HepG2 (cell line): ENCODE measurements around the gene POLL. TPM values are rescaled to one million over a fixed set of nuclear protein-coding genes. Genes with fewer than 3 reads are reported as not detected.

Source experiments
- ATAC-seq: fragments of 200-7000 bp; cut with Tn5 transposase; 3 replicates; pipeline ENCODE4 v1.9.1; 2020; ENCODE audit warnings: mild to moderate bottlenecking, moderate library complexity
- BruUV-seq: library from RNA; stranded (reverse); fragments of 400-500 nt; replicated peaks from 2 replicates; lab custom pipeline; 2021; lab: Mats Ljungman, UMichigan
- CTCF ChIA-PET: fragments of 300-600 bp; formaldehyde crosslinking; extraction: SDS; loops from one replicate; lab custom pipeline; 2021; ENCODE audit warnings: low total read pairs, inconsistent platforms, low intra/inter-chr PET ratio; lab: Yijun Ruan, JAX
- POLR2A ChIA-PET: fragments of 350-600 bp; sonication (Branson Sonifier 250); formaldehyde crosslinking; loops from one replicate; lab custom pipeline; 2020; ENCODE audit warnings: antibody characterized with exemption, inconsistent platforms; lab: Yijun Ruan, JAX
- DNase-seq: peaks from one replicate; pipeline ENCODE4 v3.0.0-alpha.2; 2015; ENCODE audit warnings: low spot score
- FAIRE-seq: peaks from 3 replicates; lab custom pipeline; 2011; peaks lifted over from hg19 to GRCh38; lab: Jason Lieb, UNC
- H2AFZ ChIP-seq: one replicate; pipeline ENCODE4 v1.6.1; 2011; ENCODE audit warnings: low read length, inconsistent platforms
- H3K27ac ChIP-seq: fragments of 300-600 bp; 3 replicates; pipeline ENCODE4 v1.8.0; 2011; ENCODE audit warnings: mixed run types, mild to moderate bottlenecking, mixed read lengths, low read length, inconsistent platforms; ENCODE audit not compliant: insufficient read depth; ENCODE audit errors: extremely low read length
- H3K27me3 ChIP-seq, 2 experiments: fragments of 200-600 bp in 1 of 2; 2 replicates in 1 of 2; 3 replicates in 1 of 2; pipeline versions ENCODE4 v1.6.0 to v1.8.0; 2011; ENCODE audit warnings: low read length in 2 of 2, mild to moderate bottlenecking in 2 of 2, moderate library complexity in 2 of 2, inconsistent platforms in 1 of 2; ENCODE audit not compliant: insufficient read depth in 2 of 2, control insufficient read depth in 1 of 2
- H3K36me3 ChIP-seq, 2 experiments: fragments of 200-600 bp in 1 of 2; replicated peaks in 1 of 2; 2 replicates in 1 of 2; 3 replicates in 1 of 2; pipeline versions ENCODE4 v1.5.1 to v1.8.0; 2011; ENCODE audit warnings: low read length in 2 of 2, inconsistent platforms in 1 of 2; ENCODE audit not compliant: insufficient read depth in 2 of 2, control insufficient read depth in 1 of 2
- H3K4me1 ChIP-seq: 2 replicates; pipeline ENCODE4 v1.5.1; 2012; ENCODE audit warnings: low read length, inconsistent platforms; ENCODE audit not compliant: insufficient read depth
- H3K4me2 ChIP-seq: 2 replicates; pipeline ENCODE4 v1.6.0; 2011; ENCODE audit warnings: low read depth, low read length, inconsistent platforms
- H3K4me3 ChIP-seq, 3 experiments: fragments of 200-600 bp in 1 of 3; sonication (generic), shearing (Covaris generic) in 1 of 3; replicated peaks in 1 of 3; 2 replicates each; pipeline ENCODE4 v1.5.1; 2011 to 2016; ENCODE audit warnings: low read length in 3 of 3, inconsistent platforms in 2 of 3, low read depth in 2 of 3, mild to moderate bottlenecking in 2 of 3, control low read depth in 1 of 3, mixed read lengths in 1 of 3; ENCODE audit not compliant: insufficient read depth in 1 of 3
- H3K79me2 ChIP-seq: one replicate; pipeline ENCODE4 v1.6.1; 2011; ENCODE audit warnings: low read length, inconsistent platforms; ENCODE audit not compliant: insufficient read depth
- H3K9ac ChIP-seq: 2 replicates; pipeline ENCODE4 v1.6.0; 2011; ENCODE audit warnings: mild to moderate bottlenecking, low read depth, low read length, inconsistent platforms; ENCODE audit not compliant: insufficient read depth
- H3K9me3 ChIP-seq: 2 replicates; pipeline ENCODE4 v1.5.1; 2012; ENCODE audit warnings: mild to moderate bottlenecking, low read length
- H4K20me1 ChIP-seq: 2 replicates; pipeline ENCODE4 v1.6.0; 2011; ENCODE audit warnings: inconsistent platforms, mild to moderate bottlenecking, low read length, moderate library complexity; ENCODE audit not compliant: insufficient read depth
- ELF1 ChIP-seq: sonication (generic); formaldehyde crosslinking; IDR thresholded peaks from 2 replicates; pipeline ENCODE4 v1.4.0; 2020; ENCODE audit warnings: missing genetic modification reagents
- ELK4 ChIP-seq: sonication (generic); formaldehyde crosslinking; IDR thresholded peaks from 2 replicates; pipeline ENCODE4 v1.9.0; 2021; ENCODE audit warnings: missing genetic modification reagents, borderline replicate concordance
- ETV5 ChIP-seq: IDR thresholded peaks from 2 replicates; pipeline ENCODE4 v1.6.1; 2018; ENCODE audit warnings: missing biosample characterization, missing genetic modification reagents, inconsistent platforms, borderline replicate concordance
- FOXJ3 ChIP-seq: sonication (generic); formaldehyde crosslinking; IDR thresholded peaks from 2 replicates; pipeline ENCODE4 v1.4.0; 2020; ENCODE audit warnings: missing genetic modification reagents, mild to moderate bottlenecking, borderline replicate concordance
- ISL2 ChIP-seq: sonication (generic); formaldehyde crosslinking; IDR thresholded peaks from 2 replicates; pipeline ENCODE4 v1.5.0; 2020; ENCODE audit warnings: missing genetic modification reagents
- ZFYVE20 ChIP-seq: sonication (generic); formaldehyde crosslinking; IDR thresholded peaks from 2 replicates; pipeline ENCODE4 v1.8.0; 2023; ENCODE audit warnings: low read depth, mild to moderate bottlenecking, moderate library complexity, missing genetic modification reagents, borderline replicate concordance
- WGBS: methylation state at CpG from one replicate; pipeline ENCODE4 v1.1.6; 2017; ENCODE audit warnings: low lambda C conversion rate; 5-methylcytosine and 5-hydroxymethylcytosine counted together
- in situ Hi-C: cut with HindIII; loops from 2 replicates; pipeline ENCODE4 v1.10.0; 2017; ENCODE audit warnings: low pct_unique_long_range_greater_than_20kb; ENCODE audit not compliant: extremely low pct_ligation_motif_present
- intact Hi-C: fragments of 100-400 bp; cut with micrococcal nuclease; formaldehyde crosslinking; loops from one replicate; pipeline ENCODE4 v1.10.0; 2022; ENCODE audit not compliant: unreplicated experiment
- polyA plus RNA-seq, 8 experiments: library from polyadenylated mRNA; depleted of rRNA in 3 of 8; stranded (reverse) in 7 of 8; unstranded in 1 of 8; fragments of >200 nt; fragmentation: Illumina TruSeq in 4 of 8; extraction: Trizol in 4 of 8; gene quantifications; 2 replicates each; pipeline versions ENCODE4 v1.2.1 to v1.2.3, GENCODE V29; 2011 to 2016; ENCODE audit warnings: low read depth in 4 of 8, missing spikeins in 1 of 8, mixed read lengths in 1 of 8; ENCODE audit not compliant: insufficient read depth in 1 of 8
- total RNA-seq, 5 experiments: library from RNA; depleted of rRNA; stranded (reverse); fragments of >200 nt; fragmentation: Illumina TruSeq; extraction: Trizol; gene quantifications; 2 replicates each; pipeline ENCODE4 v1.2.3, GENCODE V29; 2016; ENCODE audit warnings: low read depth in 1 of 5
- TF ChIP-seq, protein P1 (sequence below): sonication (generic); formaldehyde crosslinking; conservative IDR thresholded peaks from 2 replicates; pipeline ENCODE4 v1.8.0; 2022; ENCODE audit warnings: mild to moderate bottlenecking, moderate library complexity, missing genetic modification reagents

The POLL gene
- total and polyA plus RNA-seq, 2 of the 13 experiments (the other 11 are each of a cell fraction or from before 2014, with no cell fraction given) = 13.8 to 19.1 TPM

DNA sequence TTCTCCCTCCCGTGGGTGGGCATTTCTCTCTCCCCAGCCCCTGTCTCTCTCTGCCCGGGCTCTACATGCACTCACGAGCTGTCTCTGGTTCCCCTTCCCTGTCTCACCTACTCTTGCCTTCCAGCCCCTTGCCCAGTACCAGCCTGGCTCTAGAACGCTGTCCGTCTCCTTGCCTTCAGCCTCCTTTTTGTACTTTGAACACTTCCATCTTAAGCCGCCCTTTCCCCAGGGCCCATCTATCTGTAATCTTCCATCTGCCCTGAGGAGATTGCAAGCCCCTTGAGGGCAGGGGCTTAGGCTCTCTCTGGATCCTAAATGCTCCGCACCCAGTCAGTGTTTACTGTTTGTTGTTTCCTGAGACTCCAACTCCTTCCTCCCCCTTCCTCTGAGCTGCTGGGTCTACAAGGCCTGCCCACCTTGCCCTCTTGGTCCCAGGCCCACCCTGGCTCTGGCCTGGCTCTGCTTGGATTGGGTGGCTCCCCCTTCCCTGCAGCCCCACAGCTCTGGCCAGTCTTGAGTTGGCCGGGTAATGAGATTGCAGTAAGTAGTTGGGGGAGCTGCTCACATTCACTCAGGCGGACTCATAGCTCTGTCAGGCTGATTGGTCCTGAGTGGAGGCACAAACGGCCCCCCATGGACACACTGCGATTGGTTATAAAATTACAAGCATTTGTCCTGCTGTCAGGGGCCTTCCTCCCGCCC lies 28.3 kb downstream of the POLL start:
- ChIA-PET CTCF (no interaction called here), POLR2A (no interaction called here)
- intact Hi-C loops = no loop called here
- in situ Hi-C loops = no loop called here
- H3K4me1 ChIP-seq = peaks cover 13% of the 10 kb centered on the region
- no peak overlapping the region for H3K4me3 ChIP-seq
- ATAC-seq (peak; percentile 14), DNase-seq (no peak), FAIRE-seq (no peak)
- H3K9ac ChIP-seq = no peak overlapping the region
- no peak overlapping the region for H3K4me2 ChIP-seq
- no peaks in the 10 kb centered on the region for H3K9me3 ChIP-seq
- no TSS peak for BruUV-seq
- peaks cover 0 to 5% of the 10 kb centered on the region in 2 experiments; a peak in 1 of 5 replicates for H3K27me3 ChIP-seq
- TF ChIP-seq, protein P1, sequence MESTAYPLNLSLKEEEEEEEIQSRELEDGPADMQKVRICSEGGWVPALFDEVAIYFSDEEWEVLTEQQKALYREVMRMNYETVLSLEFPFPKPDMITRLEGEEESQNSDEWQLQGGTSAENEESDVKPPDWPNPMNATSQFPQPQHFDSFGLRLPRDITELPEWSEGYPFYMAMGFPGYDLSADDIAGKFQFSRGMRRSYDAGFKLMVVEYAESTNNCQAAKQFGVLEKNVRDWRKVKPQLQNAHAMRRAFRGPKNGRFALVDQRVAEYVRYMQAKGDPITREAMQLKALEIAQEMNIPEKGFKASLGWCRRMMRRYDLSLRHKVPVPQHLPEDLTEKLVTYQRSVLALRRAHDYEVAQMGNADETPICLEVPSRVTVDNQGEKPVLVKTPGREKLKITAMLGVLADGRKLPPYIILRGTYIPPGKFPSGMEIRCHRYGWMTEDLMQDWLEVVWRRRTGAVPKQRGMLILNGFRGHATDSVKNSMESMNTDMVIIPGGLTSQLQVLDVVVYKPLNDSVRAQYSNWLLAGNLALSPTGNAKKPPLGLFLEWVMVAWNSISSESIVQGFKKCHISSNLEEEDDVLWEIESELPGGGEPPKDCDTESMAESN (CRISPR knock-in tag) = 0 out of 2 replicates have a peak, but pooled peaks have one; percentile 46
- TF ChIP-seq FOXJ3 (CRISPR knock-in tag) = no peak
- H3K27ac ChIP-seq = no peak overlapping the region
- H4K20me1 ChIP-seq = no peaks in the 10 kb centered on the region
- H2AFZ ChIP-seq = no peak overlapping the region
- H3K36me3 ChIP-seq = no peaks in the 10 kb centered on the region
- 66% methylated on average over 11 of the region's 12 CpGs for WGBS
- H3K79me2 ChIP-seq = no peaks in the 10 kb centered on the region

DNA sequence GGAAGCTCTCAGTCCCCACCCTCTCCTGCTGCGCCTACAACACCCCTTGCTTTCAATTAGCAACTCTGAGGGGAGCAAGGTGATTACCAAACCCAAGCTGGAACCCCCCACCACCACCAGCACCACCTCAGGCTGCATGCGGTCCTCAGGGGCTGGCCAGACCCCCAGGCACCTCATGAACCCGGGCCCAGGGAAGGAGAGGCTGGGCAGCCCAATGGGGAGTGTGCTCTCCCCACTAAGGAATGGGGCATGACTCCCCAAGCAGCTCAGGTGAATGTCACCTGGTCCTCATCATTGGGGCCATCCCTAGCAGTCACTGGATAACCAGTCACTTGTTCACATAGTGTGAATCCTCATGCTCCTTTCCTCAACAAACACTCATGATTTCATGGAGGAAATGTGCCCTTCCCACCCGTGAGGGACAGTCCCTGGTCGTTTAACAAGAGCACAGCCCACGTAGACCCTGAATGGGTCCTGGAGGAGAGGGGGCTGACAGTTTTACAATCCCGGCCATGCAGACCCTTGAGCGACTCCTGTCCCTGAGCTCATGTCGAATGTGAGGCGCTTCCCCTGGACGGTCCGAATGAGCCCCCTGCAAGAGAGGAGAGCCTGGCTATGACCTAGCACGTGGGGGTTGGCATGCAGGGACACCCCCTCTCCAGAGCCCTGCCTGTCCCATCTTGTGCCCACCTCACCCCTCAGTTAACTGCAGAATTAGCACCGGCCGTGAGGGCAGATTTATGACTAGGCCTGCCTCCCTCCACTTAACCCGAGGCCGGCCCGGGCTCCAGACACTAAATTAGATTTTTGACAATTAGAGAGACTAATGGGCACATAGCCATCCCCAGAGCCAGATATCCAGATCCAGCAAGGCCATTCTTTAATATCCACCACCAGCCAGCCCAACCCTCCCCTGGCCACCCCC lies 29.1 kb downstream of the POLL start:
- BruUV-seq = no TSS peak
- H3K27ac ChIP-seq = no peak overlapping the region
- H3K9me3 ChIP-seq = no peaks in the 10 kb centered on the region
- H3K4me1 ChIP-seq = peaks cover 13% of the 10 kb centered on the region
- in situ Hi-C loops = no loop called here
- H2AFZ ChIP-seq = no peak overlapping the region
- H3K9ac ChIP-seq = no peak overlapping the region
- H4K20me1 ChIP-seq = no peaks in the 10 kb centered on the region
- intact Hi-C loops = no loop called here
- H3K27me3 ChIP-seq = peaks cover 0 to 3% of the 10 kb centered on the region in 2 experiments; a peak in 1 of 5 replicates
- H3K4me3 ChIP-seq = no peak overlapping the region
- POLR2A ChIA-PET = no interaction called here
- CTCF ChIA-PET = no interaction called here
- H3K4me2 ChIP-seq = no peak overlapping the region
- WGBS = 90% methylated on average over 2 of the region's 18 CpGs
- no peak for ATAC-seq
- no peak for DNase-seq
- no peak for FAIRE-seq
- H3K36me3 ChIP-seq = no peaks in the 10 kb centered on the region
- H3K79me2 ChIP-seq = no peaks in the 10 kb centered on the region
- TF ChIP-seq ISL2 (no peak), ELK4 (no peak), ETV5 (CRISPR knock-in tag) (no peak), ELF1 (CRISPR knock-in tag) (no peak), ZFYVE20 (CRISPR knock-in tag) (no peak)
